Ectodermal cell (in vitro differentiated cells): Measurements from ENCODE around the gene ENGASE.
"Not testable (repeated sequence)": the region's sequence is repeated elsewhere in the genome, so short reads cannot be mapped to it uniquely, and the experiment has no call there.

Experiments used
- H3K27ac ChIP-seq: 2 replicates; pipeline ENCODE4 v1.7.0; 2013; ENCODE audit warnings: mild to moderate bottlenecking, low read depth, low read length; ENCODE audit not compliant: insufficient read depth, poor library complexity, severe bottlenecking
- H3K27me3 ChIP-seq: 2 replicates; pipeline ENCODE4 v1.7.0; 2013; ENCODE audit warnings: mild to moderate bottlenecking, low read length; ENCODE audit not compliant: insufficient read depth, control insufficient read depth, poor library complexity, severe bottlenecking
- H3K36me3 ChIP-seq: one replicate; pipeline ENCODE4 v1.7.0; 2013; ENCODE audit warnings: low read length; ENCODE audit not compliant: control insufficient read depth, insufficient read depth
- H3K4me1 ChIP-seq: one replicate; pipeline ENCODE4 v1.7.0; 2013; ENCODE audit warnings: low read length; ENCODE audit not compliant: control insufficient read depth, insufficient read depth
- H3K4me3 ChIP-seq: 2 replicates; pipeline ENCODE4 v1.7.0; 2013; ENCODE audit warnings: low read depth, low read length, control low read depth; ENCODE audit not compliant: insufficient read depth
- H3K9me3 ChIP-seq: 2 replicates; pipeline ENCODE4 v1.7.0; 2013; ENCODE audit warnings: mild to moderate bottlenecking, low read length, moderate library complexity; ENCODE audit not compliant: control insufficient read depth
- WGBS, 2 experiments: methylation state at CpG; one replicate each; pipeline ENCODE4 v1.1.7; 2013; ENCODE audit warnings: missing lambda C conversion rate in 2 of 2; 5-methylcytosine and 5-hydroxymethylcytosine counted together

The ENGASE gene

DNA sequence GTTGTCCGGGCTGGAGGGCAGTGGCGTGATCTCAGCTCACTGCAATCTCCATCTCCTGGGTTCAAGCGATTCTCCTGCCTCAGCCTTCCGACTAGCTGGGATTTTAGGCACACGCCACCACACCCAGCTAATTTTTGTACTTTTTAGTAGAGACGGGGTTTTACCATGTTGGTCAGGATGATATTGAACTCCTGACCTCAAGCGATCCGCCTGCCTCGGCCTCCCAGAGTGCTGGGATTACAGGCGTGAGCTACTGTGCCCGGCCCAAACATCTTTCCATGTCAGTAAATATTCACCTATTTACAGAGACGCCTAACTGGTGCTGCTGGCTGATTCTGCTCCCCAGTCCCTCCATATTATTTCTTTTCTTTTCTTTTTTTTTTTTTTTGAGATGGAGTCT is 44.0 kb upstream of the ENGASE start:
- Histone ChIP-seq H3K27me3 (peaks cover 31% of the 10 kb centered on the region), H3K4me1 (peaks cover 12% of the 10 kb centered on the region)
- not testable (repeated sequence) for H3K27ac ChIP-seq, H3K4me3 ChIP-seq, H3K36me3 ChIP-seq, H3K9me3 ChIP-seq
- 89% methylated on average over 12 of the region's 12 CpGs for WGBS, 2 experiments

- Histone ChIP-seq H3K36me3 (no peaks in the 10 kb centered on the region), H3K27me3 (peaks cover 15% of the 10 kb centered on the region), H3K27ac (no peak overlapping the region), H3K4me3 (no peak overlapping the region), H3K9me3 (no peaks in the 10 kb centered on the region), H3K4me1 (peaks cover 12% of the 10 kb centered on the region)
- WGBS, 2 experiments: 87 to 88% methylated on average over 26 of the region's 26 CpGs
Measured at GRCh38 chr17:79031996-79032875, 42.4 kb upstream of the ENGASE start.

DNA sequence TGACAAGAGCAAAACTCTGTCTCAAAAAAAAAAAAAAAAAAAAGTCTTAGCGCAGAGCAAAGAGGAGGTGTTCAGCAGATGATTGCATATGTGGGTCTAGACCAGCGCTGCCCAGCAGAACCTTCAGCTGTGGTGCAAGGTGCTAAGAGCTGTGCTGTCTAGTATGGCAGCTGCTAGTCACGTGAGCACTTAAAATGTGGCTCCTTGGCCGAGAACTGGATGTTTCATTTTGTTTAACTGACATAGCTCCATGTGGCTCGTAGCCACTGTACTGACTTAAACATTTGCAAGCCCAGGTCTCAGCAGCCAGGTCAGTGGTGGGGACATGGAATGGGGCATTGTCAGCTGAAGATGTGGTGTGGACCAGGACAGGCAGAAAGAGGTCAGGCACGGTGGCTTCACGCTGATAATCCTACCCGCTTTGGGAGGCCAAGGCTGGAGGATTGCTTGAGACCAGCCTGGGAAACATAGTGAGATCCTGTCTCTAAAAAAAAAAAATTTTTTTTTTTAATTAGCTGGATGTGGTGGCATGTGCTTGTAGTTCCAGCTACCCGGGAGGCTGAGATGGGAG is 41.5 kb upstream of the ENGASE start:
- Histone ChIP-seq H3K9me3 (no peaks in the 10 kb centered on the region), H3K4me1 (peaks cover 10% of the 10 kb centered on the region), H3K4me3 (no peak overlapping the region), H3K27ac (no peak overlapping the region), H3K36me3 (no peaks in the 10 kb centered on the region), H3K27me3 (peaks cover 8% of the 10 kb centered on the region)
- WGBS, 2 experiments: 95 to 96% methylated on average over 9 of the region's 9 CpGs

DNA sequence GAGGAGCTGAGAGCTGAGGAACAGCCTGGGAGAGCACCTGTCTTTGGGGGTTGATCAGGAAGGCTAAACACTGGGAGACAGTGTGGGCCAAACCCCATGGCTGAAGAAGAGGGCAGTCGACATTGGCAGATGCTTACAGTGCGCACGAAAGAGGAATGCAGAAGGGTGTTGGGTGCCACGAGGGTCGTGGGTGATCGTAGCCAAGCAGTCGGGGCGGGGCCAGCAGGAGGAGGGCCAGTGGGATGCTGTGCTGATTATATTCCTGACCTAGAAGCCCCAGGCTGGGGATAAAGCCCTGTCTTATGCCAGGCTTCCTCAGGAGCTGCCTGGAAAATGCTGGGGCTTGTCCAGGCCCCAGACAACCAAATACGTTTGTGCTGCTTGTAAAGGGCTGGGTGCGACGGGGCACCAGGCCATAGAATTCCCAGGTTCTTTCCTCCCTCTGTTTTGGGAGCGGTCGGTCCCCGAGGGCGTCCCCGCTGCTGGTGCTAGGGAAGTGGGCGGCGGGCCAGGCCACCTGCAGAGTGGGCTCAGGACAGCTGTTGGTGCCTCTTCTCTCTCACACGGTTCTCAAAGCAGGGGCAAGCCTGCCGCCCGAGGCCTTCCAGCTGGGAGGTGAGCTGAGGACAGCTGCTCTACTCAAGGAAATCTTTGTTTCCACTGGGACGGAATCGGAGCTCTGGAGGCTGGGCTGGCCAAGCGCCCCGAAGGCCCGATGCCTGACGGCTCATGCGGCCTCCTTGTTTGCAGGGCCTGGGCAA is 40.7 kb upstream of the ENGASE start:
- H3K9me3 ChIP-seq: no peaks in the 10 kb centered on the region
- H3K4me3 ChIP-seq: no peak overlapping the region
- H3K27me3 ChIP-seq: peaks cover 8% of the 10 kb centered on the region
- H3K4me1 ChIP-seq: peaks cover 10% of the 10 kb centered on the region
- H3K36me3 ChIP-seq: no peaks in the 10 kb centered on the region
- WGBS, 2 experiments: 74 to 77% methylated on average over 28 of the region's 28 CpGs
- H3K27ac ChIP-seq: no peak overlapping the region

GRCh38 chr17:79034931-79035485 is 39.6 kb upstream of the ENGASE start:
- Histone ChIP-seq H3K36me3 (no peaks in the 10 kb centered on the region), H3K27ac (no peak overlapping the region), H3K4me3 (no peak overlapping the region), H3K9me3 (no peaks in the 10 kb centered on the region), H3K27me3 (no peaks in the 10 kb centered on the region), H3K4me1 (peaks cover 10% of the 10 kb centered on the region)
- WGBS, 2 experiments: 80 to 81% methylated on average over 7 to 8 of the region's 8 CpGs

- Histone ChIP-seq H3K27ac (no peak overlapping the region), H3K4me3 (no peak overlapping the region), H3K4me1 (peaks cover 10% of the 10 kb centered on the region), H3K36me3 (no peaks in the 10 kb centered on the region), H3K9me3 (no peaks in the 10 kb centered on the region), H3K27me3 (no peaks in the 10 kb centered on the region)
- WGBS, 2 experiments: 93 to 98% methylated on average over 6 of the region's 6 CpGs
Measured at GRCh38 chr17:79035686-79036085, 38.9 kb upstream of the ENGASE start.

DNA sequence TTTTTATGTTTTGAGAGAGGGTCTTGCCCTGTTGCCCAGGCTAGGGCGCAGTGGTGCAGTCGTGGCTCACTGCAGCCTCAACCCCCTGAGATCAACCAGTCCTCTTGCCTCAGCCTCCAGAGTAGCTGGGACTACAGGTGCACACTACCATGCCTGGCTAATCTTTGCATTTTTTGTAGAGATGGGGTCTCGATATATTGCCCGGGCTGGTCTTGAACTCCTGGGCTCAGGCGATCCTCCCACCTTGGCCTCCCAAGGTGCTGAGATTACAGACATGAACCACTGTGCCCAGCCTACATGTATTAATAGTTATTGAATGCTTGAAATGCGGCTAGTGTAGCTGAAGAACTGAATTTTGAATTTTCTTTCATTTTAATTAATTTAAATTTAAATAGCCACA is 38.4 kb upstream of the ENGASE start:
- Histone ChIP-seq H3K9me3 (no peaks in the 10 kb centered on the region), H3K4me1 (peaks cover 10% of the 10 kb centered on the region), H3K27ac (no peak overlapping the region), H3K36me3 (no peaks in the 10 kb centered on the region), H3K27me3 (no peaks in the 10 kb centered on the region), H3K4me3 (no peak overlapping the region)
- WGBS, 2 experiments: 97% methylated on average over 5 of the region's 6 CpGs

- Histone ChIP-seq H3K4me3 (no peak overlapping the region), H3K27ac (no peak overlapping the region), H3K9me3 (no peaks in the 10 kb centered on the region), H3K27me3 (no peaks in the 10 kb centered on the region), H3K36me3 (no peaks in the 10 kb centered on the region), H3K4me1 (peaks cover 10% of the 10 kb centered on the region)
- 87 to 97% methylated on average over 3 of the region's 3 CpGs for WGBS, 2 experiments
Measured at GRCh38 chr17:79036596-79036995, 38.0 kb upstream of the ENGASE start.

DNA sequence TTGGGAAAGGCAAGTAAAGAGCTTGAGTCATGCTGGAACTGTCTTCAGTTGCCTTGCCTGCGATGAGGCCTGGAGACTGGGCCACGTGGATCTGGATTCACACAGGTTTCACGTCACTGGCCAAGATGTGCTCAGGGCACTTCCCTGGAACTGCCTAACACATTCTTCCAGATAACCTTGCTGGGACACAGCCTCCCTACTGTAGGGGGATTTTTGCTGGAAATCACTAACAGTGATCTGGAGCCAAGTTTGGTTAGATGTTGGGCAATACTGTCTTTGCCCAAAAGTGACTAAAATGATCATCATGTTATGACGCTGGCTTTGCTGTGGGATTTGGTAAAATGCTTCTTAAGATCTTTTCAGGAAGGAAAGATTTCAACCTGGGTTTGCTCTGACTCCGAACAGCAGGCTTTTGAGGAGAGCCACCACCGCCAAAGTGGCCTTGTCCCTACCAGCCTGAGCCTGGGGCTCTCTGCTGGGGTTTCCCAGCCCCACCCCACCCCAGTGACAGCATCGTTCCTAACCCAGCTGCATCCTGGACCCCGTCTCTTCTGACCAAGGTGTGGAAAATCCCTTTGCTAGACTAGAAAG is 36.0 kb upstream of the ENGASE start:
- H3K27ac ChIP-seq: no peak overlapping the region
- no peaks in the 10 kb centered on the region for H3K27me3 ChIP-seq
- no peaks in the 10 kb centered on the region for H3K36me3 ChIP-seq
- peaks cover 10% of the 10 kb centered on the region for H3K4me1 ChIP-seq
- H3K9me3 ChIP-seq: no peaks in the 10 kb centered on the region
- no peak overlapping the region for H3K4me3 ChIP-seq
- WGBS, 2 experiments: 93 to 95% methylated on average over 8 of the region's 8 CpGs
